DMS153 treated with DMSO at 0.1 percent for 48 hours (cell line): ENCODE results near the gene CAMTA2.
"Not testable (repeated sequence)": the region's sequence is repeated elsewhere in the genome, so short reads cannot be mapped to it uniquely, and the experiment has no call there.

Source experiments
- DNase-seq: peaks from one replicate; lab custom pipeline; 2025; ENCODE audit not compliant: unreplicated experiment; lab: John Stamatoyannopoulos, UW

The CAMTA2 gene, protein sequence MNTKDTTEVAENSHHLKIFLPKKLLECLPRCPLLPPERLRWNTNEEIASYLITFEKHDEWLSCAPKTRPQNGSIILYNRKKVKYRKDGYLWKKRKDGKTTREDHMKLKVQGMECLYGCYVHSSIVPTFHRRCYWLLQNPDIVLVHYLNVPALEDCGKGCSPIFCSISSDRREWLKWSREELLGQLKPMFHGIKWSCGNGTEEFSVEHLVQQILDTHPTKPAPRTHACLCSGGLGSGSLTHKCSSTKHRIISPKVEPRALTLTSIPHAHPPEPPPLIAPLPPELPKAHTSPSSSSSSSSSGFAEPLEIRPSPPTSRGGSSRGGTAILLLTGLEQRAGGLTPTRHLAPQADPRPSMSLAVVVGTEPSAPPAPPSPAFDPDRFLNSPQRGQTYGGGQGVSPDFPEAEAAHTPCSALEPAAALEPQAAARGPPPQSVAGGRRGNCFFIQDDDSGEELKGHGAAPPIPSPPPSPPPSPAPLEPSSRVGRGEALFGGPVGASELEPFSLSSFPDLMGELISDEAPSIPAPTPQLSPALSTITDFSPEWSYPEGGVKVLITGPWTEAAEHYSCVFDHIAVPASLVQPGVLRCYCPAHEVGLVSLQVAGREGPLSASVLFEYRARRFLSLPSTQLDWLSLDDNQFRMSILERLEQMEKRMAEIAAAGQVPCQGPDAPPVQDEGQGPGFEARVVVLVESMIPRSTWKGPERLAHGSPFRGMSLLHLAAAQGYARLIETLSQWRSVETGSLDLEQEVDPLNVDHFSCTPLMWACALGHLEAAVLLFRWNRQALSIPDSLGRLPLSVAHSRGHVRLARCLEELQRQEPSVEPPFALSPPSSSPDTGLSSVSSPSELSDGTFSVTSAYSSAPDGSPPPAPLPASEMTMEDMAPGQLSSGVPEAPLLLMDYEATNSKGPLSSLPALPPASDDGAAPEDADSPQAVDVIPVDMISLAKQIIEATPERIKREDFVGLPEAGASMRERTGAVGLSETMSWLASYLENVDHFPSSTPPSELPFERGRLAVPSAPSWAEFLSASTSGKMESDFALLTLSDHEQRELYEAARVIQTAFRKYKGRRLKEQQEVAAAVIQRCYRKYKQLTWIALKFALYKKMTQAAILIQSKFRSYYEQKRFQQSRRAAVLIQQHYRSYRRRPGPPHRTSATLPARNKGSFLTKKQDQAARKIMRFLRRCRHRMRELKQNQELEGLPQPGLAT

DNA sequence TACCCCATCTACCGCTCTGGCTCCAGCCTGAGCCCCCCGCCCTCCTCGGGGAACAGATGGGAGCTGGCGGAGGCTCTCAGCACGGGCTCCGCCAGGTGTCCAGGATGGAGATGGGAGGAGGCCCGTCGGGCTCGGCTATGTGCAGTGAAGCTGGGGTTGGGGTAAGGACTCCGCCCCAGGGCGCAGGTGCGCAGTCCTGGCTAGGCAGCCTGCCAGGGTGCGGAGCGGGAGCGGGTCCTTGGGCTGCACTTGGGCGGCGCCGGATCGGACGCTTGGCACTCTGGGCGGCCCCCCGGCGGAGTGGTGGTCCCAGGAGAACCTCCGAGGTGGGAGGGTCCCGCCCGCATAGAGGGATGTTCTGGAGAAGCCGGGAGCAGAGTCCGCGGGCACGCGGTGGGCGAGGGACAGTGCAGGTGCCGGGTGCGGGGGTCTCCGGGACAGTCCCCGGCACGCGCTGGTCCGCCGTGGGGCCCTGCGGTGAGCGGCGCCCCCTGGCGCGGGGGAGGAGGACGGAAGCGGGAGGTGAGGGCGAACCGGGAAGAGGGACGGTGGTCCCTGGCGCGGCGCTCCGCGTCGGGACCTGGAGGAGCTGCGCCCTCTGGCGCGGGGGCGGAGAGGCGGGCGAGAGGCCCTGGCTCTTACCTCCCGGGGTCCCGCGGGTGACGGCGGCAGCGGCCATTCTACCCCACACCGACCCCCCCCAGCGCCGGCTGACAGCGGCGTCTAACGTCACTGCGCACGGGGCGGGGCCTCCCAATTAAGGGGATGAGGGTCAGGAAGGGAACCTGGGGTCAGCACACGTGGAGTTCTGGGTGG, at the start of gene CAMTA2:
Gene CAMTA2 (minus strand): TSS at position 725 of the 816 bp plus-strand sequence. CDS start 1,453 bp downstream, outside the sequence.
- peak; percentile 15 for DNase-seq

GRCh38 chr17:5035315-5035714, 47.8 kb upstream of the CAMTA2 start, which contains the start of gene SLC52A1:
Gene SLC52A1 (minus strand): TSS chr17:5035426. CDS start chr17:5034606, 820 bp downstream.
- DNase-seq: no peak

DNA sequence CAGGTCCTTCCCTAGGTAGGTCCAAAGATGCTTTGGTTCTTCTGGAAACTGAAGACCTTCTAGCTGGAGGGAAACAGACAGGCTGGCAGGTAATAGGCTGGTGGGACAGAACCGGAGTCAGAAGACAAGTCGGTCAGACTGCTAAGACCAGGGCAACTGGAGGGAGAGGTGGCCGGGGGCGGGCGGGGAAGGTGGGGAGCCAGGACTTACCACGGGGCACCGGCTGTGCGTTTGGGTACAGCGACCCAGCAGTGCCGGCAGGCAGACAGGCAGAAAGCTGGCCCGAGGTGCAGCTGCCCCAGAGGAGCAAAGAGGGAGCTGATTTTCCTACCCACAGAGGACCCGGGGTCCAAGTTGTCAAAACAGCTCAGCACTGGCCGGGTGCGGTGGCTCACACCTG, 47.2 kb upstream of the CAMTA2 start:
- no peak for DNase-seq

DNA sequence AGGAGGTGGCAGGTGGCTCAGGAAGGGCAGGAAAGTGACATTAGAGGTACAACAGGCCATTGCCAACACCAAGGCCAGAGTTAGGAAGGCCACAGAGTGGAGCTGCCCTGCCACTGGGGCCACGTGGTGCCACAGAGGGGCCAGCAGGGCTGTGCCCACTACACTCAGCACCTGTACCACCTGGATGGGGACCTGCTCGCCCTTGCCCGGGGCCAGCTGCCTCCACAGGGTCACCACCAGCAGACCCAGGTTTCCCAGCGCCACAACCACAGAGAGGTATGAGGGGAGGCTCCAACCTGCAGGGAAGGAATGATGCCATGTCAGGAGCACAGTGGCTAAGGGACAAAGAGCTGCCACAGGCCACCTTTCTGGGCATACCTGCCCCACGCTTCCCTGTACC, 46.6 kb upstream of the CAMTA2 start:
- DNase-seq: no peak

- no peak for DNase-seq
Observed at GRCh38 chr17:5033352-5034015, 46.0 kb upstream of the CAMTA2 start.

DNA sequence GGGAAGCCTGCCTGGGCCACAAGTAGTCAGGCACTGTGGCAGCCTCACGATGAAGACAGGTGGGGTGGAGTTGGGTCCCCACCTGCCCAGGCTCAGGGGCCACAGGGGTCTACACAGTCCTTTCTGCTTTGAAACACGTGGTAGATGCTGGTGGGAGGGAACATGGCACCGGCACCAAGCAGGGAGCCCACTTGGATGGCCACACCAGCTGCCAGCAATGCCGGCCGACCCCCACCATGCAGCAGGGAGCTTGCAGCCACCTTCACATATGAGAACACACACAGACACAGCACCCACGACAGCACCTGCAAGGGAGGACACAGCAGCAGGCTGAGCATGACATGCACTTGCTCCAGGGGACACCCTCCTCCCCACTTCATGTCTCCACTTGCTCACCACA, 45.4 kb upstream of the CAMTA2 start:
- no peak for DNase-seq

GRCh38 chr17:5031365-5032082, 44.0 kb upstream of the CAMTA2 start:
- no peak for DNase-seq

- DNase-seq: not testable (repeated sequence)
Observed at GRCh38 chr17:5030168-5030567, 42.7 kb upstream of the CAMTA2 start.

DNA sequence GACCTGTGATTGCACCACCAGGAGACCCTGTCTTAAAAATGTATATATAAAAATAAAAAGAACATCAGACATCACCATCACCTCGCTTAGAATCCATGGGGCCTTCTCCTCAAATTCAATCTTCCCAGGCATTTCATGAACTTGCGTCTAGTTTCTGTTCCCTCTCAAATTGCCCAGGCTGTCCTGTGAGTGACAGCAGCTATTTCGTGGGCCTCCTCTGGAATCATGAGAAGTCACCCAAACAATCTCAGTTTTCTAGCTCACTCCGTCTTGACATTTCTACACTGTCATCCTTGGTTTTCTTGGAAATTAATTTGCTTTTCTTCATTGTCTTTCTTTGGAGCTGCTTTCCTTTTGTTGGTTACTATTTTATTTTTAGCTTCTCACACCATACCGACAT, 40.4 kb upstream of the CAMTA2 start:
- no peak for DNase-seq

- no peak for DNase-seq
Observed at GRCh38 chr17:5027299-5027698, 39.8 kb upstream of the CAMTA2 start.

GRCh38 chr17:5024604-5025003, 37.1 kb upstream of the CAMTA2 start:
- no peak for DNase-seq

DNA sequence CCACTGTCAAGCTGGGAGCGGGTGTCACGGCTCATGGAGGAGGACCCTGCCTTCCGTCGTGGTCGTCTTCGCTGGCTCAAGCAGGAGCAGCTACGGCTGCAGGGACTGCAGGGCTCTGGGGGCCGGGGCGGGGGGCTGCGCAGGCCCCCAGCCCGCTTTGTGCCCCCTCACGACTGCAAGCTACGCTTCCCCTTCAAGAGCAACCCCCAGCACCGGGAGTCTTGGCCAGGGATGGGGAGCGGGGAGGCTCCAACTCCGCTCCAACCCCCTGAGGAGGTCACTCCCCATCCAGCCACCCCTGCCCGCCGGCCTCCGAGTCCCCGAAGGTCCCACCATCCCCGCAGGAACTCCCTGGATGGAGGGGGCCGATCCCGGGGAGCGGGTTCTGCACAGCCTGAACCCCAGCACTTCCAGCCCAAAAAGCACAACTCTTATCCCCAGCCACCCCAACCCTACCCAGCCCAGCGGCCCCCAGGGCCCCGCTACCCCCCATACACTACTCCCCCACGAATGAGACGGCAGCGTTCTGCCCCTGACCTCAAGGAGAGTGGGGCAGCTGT, 36.2 kb upstream of the CAMTA2 start:
- DNase-seq: no peak

DNA sequence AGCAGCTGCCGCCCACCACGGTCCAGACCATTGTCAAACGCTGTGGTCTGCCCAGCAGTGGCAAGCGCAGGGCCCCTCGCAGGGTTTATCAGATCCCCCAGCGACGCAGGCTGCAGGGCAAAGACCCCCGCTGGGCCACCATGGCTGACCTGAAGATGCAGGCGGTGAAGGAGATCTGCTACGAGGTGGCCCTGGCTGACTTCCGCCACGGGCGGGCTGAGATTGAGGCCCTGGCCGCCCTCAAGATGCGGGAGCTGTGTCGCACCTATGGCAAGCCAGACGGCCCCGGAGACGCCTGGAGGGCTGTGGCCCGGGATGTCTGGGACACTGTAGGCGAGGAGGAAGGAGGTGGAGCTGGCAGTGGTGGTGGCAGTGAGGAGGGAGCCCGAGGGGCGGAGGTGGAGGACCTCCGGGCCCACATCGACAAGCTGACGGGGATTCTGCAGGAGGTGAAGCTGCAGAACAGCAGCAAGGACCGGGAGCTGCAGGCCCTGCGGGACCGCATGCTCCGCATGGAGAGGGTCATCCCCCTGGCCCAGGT, 34.8 kb upstream of the CAMTA2 start:
- DNase-seq: no peak

DNA sequence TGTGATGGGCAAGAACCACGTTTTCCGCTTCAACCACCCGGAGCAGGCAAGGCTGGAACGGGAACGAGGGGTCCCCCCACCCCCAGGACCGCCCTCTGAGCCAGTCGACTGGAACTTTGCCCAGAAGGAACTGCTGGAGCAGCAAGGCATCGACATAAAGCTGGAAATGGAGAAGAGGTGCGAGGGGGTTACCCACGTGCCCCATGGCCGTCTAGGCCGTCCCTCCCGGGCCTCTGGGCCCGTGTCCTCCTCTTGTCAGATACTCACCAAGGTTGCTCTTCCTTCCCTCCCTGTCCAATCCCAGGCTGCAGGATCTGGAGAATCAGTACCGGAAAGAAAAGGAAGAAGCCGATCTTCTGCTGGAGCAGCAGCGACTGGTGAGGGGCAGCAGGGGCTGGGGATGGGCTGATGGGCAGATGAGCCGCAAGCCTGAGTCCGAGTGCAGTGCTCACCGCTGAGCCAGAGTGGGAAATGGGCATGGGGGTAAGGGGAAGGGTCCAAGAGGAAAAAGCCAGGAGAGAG, 33.1 kb upstream of the CAMTA2 start:
- DNase-seq: no peak

- no peak for DNase-seq
Observed at GRCh38 chr17:5019475-5019956, 32.0 kb upstream of the CAMTA2 start.

- no peak for DNase-seq
Observed at GRCh38 chr17:5014357-5014756, 26.9 kb upstream of the CAMTA2 start.

- no peak for DNase-seq
Observed at GRCh38 chr17:5011928-5012327, 24.5 kb upstream of the CAMTA2 start.

- no peak for DNase-seq
Observed at GRCh38 chr17:5003214-5003867, 15.9 kb upstream of the CAMTA2 start.
